ENCODE results near the gene IL2RA. TPM values are rescaled to one million over a fixed set of nuclear protein-coding genes. Genes with fewer than 3 reads are reported as not detected.
"Not testable (repeated sequence)": the region's sequence is repeated elsewhere in the genome, so short reads cannot be mapped to it uniquely, and the experiment has no call there.

Gene IL2RA
- polyA plus RNA-seq, 1 donor from 2014 or later: not detected

DNA sequence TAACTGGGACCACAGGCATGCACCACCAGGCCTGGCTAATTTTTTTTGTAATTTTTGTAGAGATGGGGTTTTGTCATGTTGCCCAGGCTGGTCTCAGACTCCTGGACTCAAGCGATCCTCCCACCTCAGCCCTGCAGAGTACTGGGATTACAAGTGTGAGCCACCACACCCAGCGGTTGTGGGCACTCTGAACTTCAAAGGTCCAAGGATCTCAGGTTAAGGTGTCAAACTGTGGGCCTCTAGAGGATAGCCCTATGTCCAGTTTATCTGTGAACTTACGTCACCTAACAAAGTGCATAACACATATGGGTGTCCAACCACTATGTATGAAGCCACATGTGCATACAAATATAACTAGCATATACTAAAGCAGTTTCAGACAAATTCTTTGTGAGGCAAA, 3.2 kb upstream of the IL2RA start:
- Histone ChIP-seq H3K9me3 (ENCODE audit: low read length) (no peaks in the 10 kb centered on the region), H3K9ac (ENCODE audit: low read length) (no peak overlapping the region), H3K79me2 (replicated peaks; ENCODE audit: insufficient read depth, low read length) (no peaks in the 10 kb centered on the region), H3K4me2 (ENCODE audit: low read length) (no peak overlapping the region), H3K27ac (ENCODE audit: low read length) (no peak overlapping the region), H3K9me2 (ENCODE audit: insufficient read depth, low read length) (no peaks in the 10 kb centered on the region), H4K20me1 (ENCODE audit: insufficient read depth) (no peaks in the 10 kb centered on the region), H3K27me3 (ENCODE audit: insufficient read depth, low read depth, low read length) (no peaks in the 10 kb centered on the region), H3K36me3 (ENCODE audit: insufficient read depth, low read length) (no peaks in the 10 kb centered on the region), H3K4me3 (ENCODE audit: low read length) (no peak overlapping the region), H3F3A (ENCODE audit: insufficient read depth, low read length, poor library complexity, severe bottlenecking) (no peaks in the 10 kb centered on the region), H2AFZ (ENCODE audit: low read depth, low read length) (no peak overlapping the region)
- no peak for TF ChIP-seq TAF1 (IDR thresholded peaks at IDR 0.05; ENCODE audit: low read depth)
- no peak for TF ChIP-seq SMC3 (conservative IDR thresholded peaks at IDR 0.05; ENCODE audit: poor library complexity)
- TF ChIP-seq, protein P1, sequence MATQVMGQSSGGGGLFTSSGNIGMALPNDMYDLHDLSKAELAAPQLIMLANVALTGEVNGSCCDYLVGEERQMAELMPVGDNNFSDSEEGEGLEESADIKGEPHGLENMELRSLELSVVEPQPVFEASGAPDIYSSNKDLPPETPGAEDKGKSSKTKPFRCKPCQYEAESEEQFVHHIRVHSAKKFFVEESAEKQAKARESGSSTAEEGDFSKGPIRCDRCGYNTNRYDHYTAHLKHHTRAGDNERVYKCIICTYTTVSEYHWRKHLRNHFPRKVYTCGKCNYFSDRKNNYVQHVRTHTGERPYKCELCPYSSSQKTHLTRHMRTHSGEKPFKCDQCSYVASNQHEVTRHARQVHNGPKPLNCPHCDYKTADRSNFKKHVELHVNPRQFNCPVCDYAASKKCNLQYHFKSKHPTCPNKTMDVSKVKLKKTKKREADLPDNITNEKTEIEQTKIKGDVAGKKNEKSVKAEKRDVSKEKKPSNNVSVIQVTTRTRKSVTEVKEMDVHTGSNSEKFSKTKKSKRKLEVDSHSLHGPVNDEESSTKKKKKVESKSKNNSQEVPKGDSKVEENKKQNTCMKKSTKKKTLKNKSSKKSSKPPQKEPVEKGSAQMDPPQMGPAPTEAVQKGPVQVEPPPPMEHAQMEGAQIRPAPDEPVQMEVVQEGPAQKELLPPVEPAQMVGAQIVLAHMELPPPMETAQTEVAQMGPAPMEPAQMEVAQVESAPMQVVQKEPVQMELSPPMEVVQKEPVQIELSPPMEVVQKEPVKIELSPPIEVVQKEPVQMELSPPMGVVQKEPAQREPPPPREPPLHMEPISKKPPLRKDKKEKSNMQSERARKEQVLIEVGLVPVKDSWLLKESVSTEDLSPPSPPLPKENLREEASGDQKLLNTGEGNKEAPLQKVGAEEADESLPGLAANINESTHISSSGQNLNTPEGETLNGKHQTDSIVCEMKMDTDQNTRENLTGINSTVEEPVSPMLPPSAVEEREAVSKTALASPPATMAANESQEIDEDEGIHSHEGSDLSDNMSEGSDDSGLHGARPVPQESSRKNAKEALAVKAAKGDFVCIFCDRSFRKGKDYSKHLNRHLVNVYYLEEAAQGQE (IDR thresholded peaks at IDR 0.05; ENCODE audit: borderline replicate concordance): no peak
- TF ChIP-seq MXI1 (conservative IDR thresholded peaks at IDR 0.05; ENCODE audit: poor library complexity, severe bottlenecking): no peak
- TF ChIP-seq EZH2 (IDR thresholded peaks at IDR 0.05; ENCODE audit: borderline replicate concordance, insufficient read depth, low read length, poor library complexity, severe bottlenecking): no peak
- no peak for TF ChIP-seq EP300 (conservative IDR thresholded peaks at IDR 0.05; ENCODE audit: poor library complexity, severe bottlenecking)
- no peak for TF ChIP-seq RAD21 (conservative IDR thresholded peaks at IDR 0.05)
- TF ChIP-seq, protein P2, sequence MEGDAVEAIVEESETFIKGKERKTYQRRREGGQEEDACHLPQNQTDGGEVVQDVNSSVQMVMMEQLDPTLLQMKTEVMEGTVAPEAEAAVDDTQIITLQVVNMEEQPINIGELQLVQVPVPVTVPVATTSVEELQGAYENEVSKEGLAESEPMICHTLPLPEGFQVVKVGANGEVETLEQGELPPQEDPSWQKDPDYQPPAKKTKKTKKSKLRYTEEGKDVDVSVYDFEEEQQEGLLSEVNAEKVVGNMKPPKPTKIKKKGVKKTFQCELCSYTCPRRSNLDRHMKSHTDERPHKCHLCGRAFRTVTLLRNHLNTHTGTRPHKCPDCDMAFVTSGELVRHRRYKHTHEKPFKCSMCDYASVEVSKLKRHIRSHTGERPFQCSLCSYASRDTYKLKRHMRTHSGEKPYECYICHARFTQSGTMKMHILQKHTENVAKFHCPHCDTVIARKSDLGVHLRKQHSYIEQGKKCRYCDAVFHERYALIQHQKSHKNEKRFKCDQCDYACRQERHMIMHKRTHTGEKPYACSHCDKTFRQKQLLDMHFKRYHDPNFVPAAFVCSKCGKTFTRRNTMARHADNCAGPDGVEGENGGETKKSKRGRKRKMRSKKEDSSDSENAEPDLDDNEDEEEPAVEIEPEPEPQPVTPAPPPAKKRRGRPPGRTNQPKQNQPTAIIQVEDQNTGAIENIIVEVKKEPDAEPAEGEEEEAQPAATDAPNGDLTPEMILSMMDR (IDR thresholded peaks at IDR 0.05; ENCODE audit: poor library complexity, severe bottlenecking): no peak

DNA sequence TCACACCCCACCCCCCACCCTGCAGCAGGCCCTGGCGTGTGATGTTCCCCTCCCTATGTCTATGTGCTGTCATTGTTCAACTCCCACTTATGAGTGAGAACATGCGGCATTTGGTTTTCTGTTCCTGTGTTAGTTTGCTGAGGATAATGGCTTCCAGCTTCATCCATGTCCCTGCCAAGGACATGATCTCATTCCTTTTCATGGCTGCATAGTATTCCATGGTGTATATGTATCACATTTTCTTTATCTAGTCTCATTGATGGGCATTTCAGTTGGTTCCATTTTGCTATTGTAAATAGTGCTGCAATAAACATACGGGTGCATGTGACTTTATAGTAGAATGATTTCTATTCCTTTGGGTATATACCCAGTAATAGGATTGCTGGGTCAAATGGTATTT, 2.6 kb upstream of the IL2RA start:
- not testable (repeated sequence) for H3K79me2 ChIP-seq (replicated peaks; ENCODE audit: insufficient read depth, low read length); H3K9me3 ChIP-seq (ENCODE audit: low read length); H4K20me1 ChIP-seq (ENCODE audit: insufficient read depth); H3K27me3 ChIP-seq (ENCODE audit: insufficient read depth, low read depth, low read length); H3K9me2 ChIP-seq (ENCODE audit: insufficient read depth, low read length); H3K9ac ChIP-seq (ENCODE audit: low read length); H3F3A ChIP-seq (ENCODE audit: insufficient read depth, low read length, poor library complexity, severe bottlenecking); H3K27ac ChIP-seq (ENCODE audit: low read length); H2AFZ ChIP-seq (ENCODE audit: low read depth, low read length); H3K4me3 ChIP-seq (ENCODE audit: low read length); H3K4me2 ChIP-seq (ENCODE audit: low read length); H3K36me3 ChIP-seq (ENCODE audit: insufficient read depth, low read length)

DNA sequence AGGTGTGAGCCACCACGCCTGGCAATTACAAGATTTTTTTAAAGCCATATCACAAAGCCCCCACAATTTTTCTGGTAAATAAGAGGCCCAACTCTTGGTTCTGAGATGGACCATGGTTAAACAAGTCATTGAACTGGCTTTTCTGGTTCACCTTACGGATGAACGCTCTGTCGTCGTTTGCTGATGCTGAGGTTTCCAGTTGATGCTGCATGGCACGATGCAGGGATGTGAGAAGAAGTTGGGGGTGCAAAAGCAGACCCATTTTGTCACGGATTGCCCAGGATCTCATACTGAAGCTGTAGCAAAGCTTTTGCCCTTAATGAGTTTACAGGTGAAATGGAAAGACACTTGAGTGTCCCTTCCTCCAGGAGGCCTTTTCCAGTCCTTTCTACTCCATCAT, 2.0 kb upstream of the IL2RA start:
- Histone ChIP-seq H3K4me3 (ENCODE audit: low read length) (no peak overlapping the region), H3K27me3 (ENCODE audit: insufficient read depth, low read depth, low read length) (no peaks in the 10 kb centered on the region), H3K27ac (ENCODE audit: low read length) (no peak overlapping the region), H3K36me3 (ENCODE audit: insufficient read depth, low read length) (no peaks in the 10 kb centered on the region), H2AFZ (ENCODE audit: low read depth, low read length) (no peak overlapping the region), H3K79me2 (replicated peaks; ENCODE audit: insufficient read depth, low read length) (no peaks in the 10 kb centered on the region), H3K9me3 (ENCODE audit: low read length) (no peaks in the 10 kb centered on the region), H3K9me2 (ENCODE audit: insufficient read depth, low read length) (no peaks in the 10 kb centered on the region), H3K4me2 (ENCODE audit: low read length) (no peak overlapping the region), H3F3A (ENCODE audit: insufficient read depth, low read length, poor library complexity, severe bottlenecking) (no peaks in the 10 kb centered on the region), H4K20me1 (ENCODE audit: insufficient read depth) (no peaks in the 10 kb centered on the region), H3K9ac (ENCODE audit: low read length) (no peak overlapping the region)
- TF ChIP-seq TAF1 (IDR thresholded peaks at IDR 0.05; ENCODE audit: low read depth) (no peak), SMC3 (conservative IDR thresholded peaks at IDR 0.05; ENCODE audit: poor library complexity) (no peak), RAD21 (conservative IDR thresholded peaks at IDR 0.05) (no peak), EP300 (conservative IDR thresholded peaks at IDR 0.05; ENCODE audit: poor library complexity, severe bottlenecking) (no peak), MXI1 (conservative IDR thresholded peaks at IDR 0.05; ENCODE audit: poor library complexity, severe bottlenecking) (no peak), EZH2 (IDR thresholded peaks at IDR 0.05; ENCODE audit: borderline replicate concordance, insufficient read depth, low read length, poor library complexity, severe bottlenecking) (no peak), POLR2AphosphoS5 (IDR thresholded peaks at IDR 0.05) (no peak)
- TF ChIP-seq, protein P1 (IDR thresholded peaks at IDR 0.05; ENCODE audit: borderline replicate concordance): no peak
- TF ChIP-seq, protein P2 (IDR thresholded peaks at IDR 0.05; ENCODE audit: poor library complexity, severe bottlenecking): no peak

Measured in neural cell (in vitro differentiated cells).